ENCODE measurements around the gene RPL13A. TPM values are rescaled to one million over a fixed set of nuclear protein-coding genes. Genes with fewer than 3 reads are reported as not detected.

RPL13A gene
- total and polyA plus RNA-seq, 9 of the 15 experiments (the other 6 are each of a cell fraction or from before 2014, with no cell fraction given) = 1,744 to 5,482 (median 2,949) TPM

DNA sequence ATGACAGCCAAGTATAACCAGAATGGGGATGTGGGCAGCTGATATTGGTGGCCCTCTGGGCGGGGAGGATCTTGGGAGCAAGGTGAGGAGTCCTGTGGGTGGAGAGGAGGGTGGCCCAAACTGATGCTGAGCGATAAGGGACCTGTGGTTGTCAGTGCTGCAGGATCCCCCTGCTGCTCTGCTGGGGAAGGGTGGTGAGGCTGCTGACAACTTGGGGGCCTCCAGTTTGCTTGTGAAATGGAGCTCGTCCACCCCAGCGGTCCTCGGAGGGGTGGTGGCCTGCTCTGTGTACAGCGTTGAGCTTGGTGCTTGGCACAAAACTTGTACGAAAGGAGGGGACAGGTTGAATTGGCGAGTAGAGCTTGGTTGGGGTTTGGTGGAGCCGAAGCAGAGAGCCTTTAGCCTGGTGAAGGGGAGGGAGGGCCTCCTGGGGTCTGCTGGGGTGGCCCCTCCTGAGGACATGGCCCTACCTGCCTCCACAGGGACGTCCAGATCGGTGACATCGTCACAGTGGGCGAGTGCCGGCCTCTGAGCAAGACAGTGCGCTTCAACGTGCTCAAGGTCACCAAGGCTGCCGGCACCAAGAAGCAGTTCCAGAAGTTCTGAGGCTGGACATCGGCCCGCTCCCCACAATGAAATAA is 11.7 kb downstream of the RPL13A start (continued):
- TF ChIP-seq TCFL5 (CRISPR knock-in tag; conservative IDR thresholded peaks at IDR 0.05) (no peak), STAT6 (CRISPR knock-in tag; IDR thresholded peaks at IDR 0.05) (0 out of 2 replicates have a peak, but pooled peaks have one; percentile 8), ZSCAN29 (IDR thresholded peaks at IDR 0.05) (no peak), FOXA3 (CRISPR knock-in tag; conservative IDR thresholded peaks at IDR 0.05 in 1 of 2, IDR thresholded peaks at IDR 0.05 in 1 of 2) (no peak), ILF3 (IDR thresholded peaks at IDR 0.05; ENCODE audit: borderline replicate concordance) (no peak), RFX1 (IDR thresholded peaks at IDR 0.05) (no peak), ZFP1 (CRISPR knock-in tag; IDR thresholded peaks at IDR 0.05) (no peak), KLF16 (IDR thresholded peaks at IDR 0.05) (no peak), ZNF785 (CRISPR knock-in tag; IDR thresholded peaks at IDR 0.05) (no peak), EGR1 (conservative IDR thresholded peaks at IDR 0.05) (0 out of 2 replicates have a peak, but pooled peaks have one; percentile 9), POLR2B (IDR thresholded peaks at IDR 0.05; ENCODE audit: low read depth, partially characterized antibody) (peak; percentile 15), CBX1 (IDR thresholded peaks at IDR 0.05; ENCODE audit: low read depth) (no peak; the same call in 1 of the 2 replicates), NR2C1 (IDR thresholded peaks at IDR 0.05) (no peak), NR2C1 (tag; IDR thresholded peaks at IDR 0.05) (no peak), NFE2L1 (tag; IDR thresholded peaks at IDR 0.05; ENCODE audit: borderline replicate concordance, low read depth) (no peak), ZNF212 (CRISPR knock-in tag; IDR thresholded peaks at IDR 0.05) (no peak), POLR2G (IDR thresholded peaks at IDR 0.05; ENCODE audit: low read depth, low read length) (peak; percentile 68)
- TF ChIP-seq, protein P1, sequence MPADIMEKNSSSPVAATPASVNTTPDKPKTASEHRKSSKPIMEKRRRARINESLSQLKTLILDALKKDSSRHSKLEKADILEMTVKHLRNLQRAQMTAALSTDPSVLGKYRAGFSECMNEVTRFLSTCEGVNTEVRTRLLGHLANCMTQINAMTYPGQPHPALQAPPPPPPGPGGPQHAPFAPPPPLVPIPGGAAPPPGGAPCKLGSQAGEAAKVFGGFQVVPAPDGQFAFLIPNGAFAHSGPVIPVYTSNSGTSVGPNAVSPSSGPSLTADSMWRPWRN (IDR thresholded peaks at IDR 0.05; ENCODE audit: low read depth) = no peak
